HepG2 (cell line): ENCODE results near the gene CHN1. TPM values are rescaled to one million over a fixed set of nuclear protein-coding genes. Genes with fewer than 3 reads are reported as not detected.

Source experiments
- ATAC-seq: fragments of 200-7000 bp; cut with Tn5 transposase; 3 replicates; pipeline ENCODE4 v1.9.1; 2020; ENCODE audit warnings: mild to moderate bottlenecking, moderate library complexity
- BruUV-seq: library from RNA; stranded (reverse); fragments of 400-500 nt; replicated peaks from 2 replicates; lab custom pipeline; 2021; lab: Mats Ljungman, UMichigan
- CTCF ChIA-PET: fragments of 300-600 bp; formaldehyde crosslinking; extraction: SDS; loops from one replicate; lab custom pipeline; 2021; ENCODE audit warnings: low total read pairs, inconsistent platforms, low intra/inter-chr PET ratio; lab: Yijun Ruan, JAX
- POLR2A ChIA-PET: fragments of 350-600 bp; sonication (Branson Sonifier 250); formaldehyde crosslinking; loops from one replicate; lab custom pipeline; 2020; ENCODE audit warnings: antibody characterized with exemption, inconsistent platforms; lab: Yijun Ruan, JAX
- DNase-seq: peaks from one replicate; pipeline ENCODE4 v3.0.0-alpha.2; 2015; ENCODE audit warnings: low spot score
- FAIRE-seq: peaks from 3 replicates; lab custom pipeline; 2011; peaks lifted over from hg19 to GRCh38; lab: Jason Lieb, UNC
- H2AFZ ChIP-seq: one replicate; pipeline ENCODE4 v1.6.1; 2011; ENCODE audit warnings: low read length, inconsistent platforms
- H3K27ac ChIP-seq: fragments of 300-600 bp; 3 replicates; pipeline ENCODE4 v1.8.0; 2011; ENCODE audit warnings: mixed run types, mild to moderate bottlenecking, mixed read lengths, low read length, inconsistent platforms; ENCODE audit not compliant: insufficient read depth; ENCODE audit errors: extremely low read length
- H3K27me3 ChIP-seq, 2 experiments: fragments of 200-600 bp in 1 of 2; 2 replicates in 1 of 2; 3 replicates in 1 of 2; pipeline versions ENCODE4 v1.6.0 to v1.8.0; 2011; ENCODE audit warnings: low read length in 2 of 2, mild to moderate bottlenecking in 2 of 2, moderate library complexity in 2 of 2, inconsistent platforms in 1 of 2; ENCODE audit not compliant: insufficient read depth in 2 of 2, control insufficient read depth in 1 of 2
- H3K36me3 ChIP-seq, 2 experiments: fragments of 200-600 bp in 1 of 2; replicated peaks in 1 of 2; 2 replicates in 1 of 2; 3 replicates in 1 of 2; pipeline versions ENCODE4 v1.5.1 to v1.8.0; 2011; ENCODE audit warnings: low read length in 2 of 2, inconsistent platforms in 1 of 2; ENCODE audit not compliant: insufficient read depth in 2 of 2, control insufficient read depth in 1 of 2
- H3K4me1 ChIP-seq: 2 replicates; pipeline ENCODE4 v1.5.1; 2012; ENCODE audit warnings: low read length, inconsistent platforms; ENCODE audit not compliant: insufficient read depth
- H3K4me2 ChIP-seq: 2 replicates; pipeline ENCODE4 v1.6.0; 2011; ENCODE audit warnings: low read depth, low read length, inconsistent platforms
- H3K4me3 ChIP-seq, 3 experiments: fragments of 200-600 bp in 1 of 3; sonication (generic), shearing (Covaris generic) in 1 of 3; replicated peaks in 1 of 3; 2 replicates each; pipeline ENCODE4 v1.5.1; 2011 to 2016; ENCODE audit warnings: low read length in 3 of 3, inconsistent platforms in 2 of 3, low read depth in 2 of 3, mild to moderate bottlenecking in 2 of 3, control low read depth in 1 of 3, mixed read lengths in 1 of 3; ENCODE audit not compliant: insufficient read depth in 1 of 3
- H3K79me2 ChIP-seq: one replicate; pipeline ENCODE4 v1.6.1; 2011; ENCODE audit warnings: low read length, inconsistent platforms; ENCODE audit not compliant: insufficient read depth
- H3K9ac ChIP-seq: 2 replicates; pipeline ENCODE4 v1.6.0; 2011; ENCODE audit warnings: mild to moderate bottlenecking, low read depth, low read length, inconsistent platforms; ENCODE audit not compliant: insufficient read depth
- H3K9me3 ChIP-seq: 2 replicates; pipeline ENCODE4 v1.5.1; 2012; ENCODE audit warnings: mild to moderate bottlenecking, low read length
- H4K20me1 ChIP-seq: 2 replicates; pipeline ENCODE4 v1.6.0; 2011; ENCODE audit warnings: inconsistent platforms, mild to moderate bottlenecking, low read length, moderate library complexity; ENCODE audit not compliant: insufficient read depth
- CENPT ChIP-seq: sonication (generic); formaldehyde crosslinking; IDR thresholded peaks from 2 replicates; pipeline ENCODE4 v1.8.0; 2022; ENCODE audit warnings: low read depth, mild to moderate bottlenecking, moderate library complexity, missing genetic modification reagents
- DMAP1 ChIP-seq: IDR thresholded peaks from 2 replicates; pipeline ENCODE4 v1.6.1; 2016
- GATAD2A ChIP-seq: IDR thresholded peaks from 2 replicates; pipeline ENCODE4 v1.6.1; 2016
- IRX3 ChIP-seq: sonication (generic); formaldehyde crosslinking; IDR thresholded peaks from 2 replicates; pipeline ENCODE4 v1.8.1; 2023; ENCODE audit warnings: mild to moderate bottlenecking, low read depth, missing genetic modification reagents, borderline replicate concordance
- NCOR1 ChIP-seq: fragments of 200-600 bp; sonication (generic); IDR thresholded peaks from 2 replicates; pipeline ENCODE4 v1.7.0; 2017; ENCODE audit warnings: antibody characterized with exemption, low read length, borderline replicate concordance
- POLR2A ChIP-seq, 2 experiments: IDR thresholded peaks; 2 replicates each; pipeline ENCODE4 v1.6.1; 2011; ENCODE audit warnings: low read depth in 2 of 2, low read length in 2 of 2, mild to moderate bottlenecking in 1 of 2, moderate library complexity in 1 of 2; ENCODE audit not compliant: insufficient read depth in 1 of 2
- RCOR2 ChIP-seq: IDR thresholded peaks from 2 replicates; pipeline ENCODE4 v1.6.1; 2016; ENCODE audit warnings: missing biosample characterization, missing genetic modification reagents
- RELA ChIP-seq: sonication (generic); formaldehyde crosslinking; IDR thresholded peaks from 2 replicates; pipeline ENCODE4 v1.4.0; 2020; ENCODE audit warnings: missing genetic modification reagents
- ZBTB2 ChIP-seq: sonication (generic); formaldehyde crosslinking; IDR thresholded peaks from 2 replicates; pipeline ENCODE4 v1.8.0; 2022; ENCODE audit warnings: low read depth, missing genetic modification reagents
- ZBTB46 ChIP-seq: sonication (generic); formaldehyde crosslinking; IDR thresholded peaks from 2 replicates; pipeline ENCODE4 v1.4.0; 2020; ENCODE audit warnings: mild to moderate bottlenecking, missing genetic modification reagents, borderline replicate concordance
- ZHX1 ChIP-seq: sonication (generic); formaldehyde crosslinking; IDR thresholded peaks from 2 replicates; pipeline ENCODE4 v1.8.1; 2022; ENCODE audit warnings: low read depth, mild to moderate bottlenecking, missing genetic modification reagents
- ZNF224 ChIP-seq: sonication (generic); formaldehyde crosslinking; IDR thresholded peaks from 2 replicates; pipeline ENCODE4 v1.5.0; 2020; ENCODE audit warnings: mild to moderate bottlenecking, missing genetic modification reagents
- ZNF234 ChIP-seq: sonication (generic); formaldehyde crosslinking; conservative IDR thresholded peaks from 2 replicates; pipeline ENCODE4 v1.5.1; 2020; ENCODE audit warnings: mild to moderate bottlenecking, missing genetic modification reagents
- ZNF333 ChIP-seq: sonication (generic); formaldehyde crosslinking; IDR thresholded peaks from 2 replicates; pipeline ENCODE4 v1.4.0; 2020; ENCODE audit warnings: mild to moderate bottlenecking, missing genetic modification reagents, borderline replicate concordance
- ZNF451 ChIP-seq: sonication (generic); formaldehyde crosslinking; IDR thresholded peaks from 2 replicates; pipeline ENCODE4 v1.5.0; 2020; ENCODE audit warnings: mild to moderate bottlenecking, missing genetic modification reagents
- ZNF589 ChIP-seq: sonication (generic); formaldehyde crosslinking; conservative IDR thresholded peaks from 2 replicates; pipeline ENCODE4 v1.8.0; 2022; ENCODE audit warnings: mild to moderate bottlenecking, moderate library complexity, missing genetic modification reagents
- ZNF607 ChIP-seq: sonication (generic); formaldehyde crosslinking; IDR thresholded peaks from 2 replicates; pipeline ENCODE4 v1.5.1; 2020; ENCODE audit warnings: missing genetic modification reagents, mild to moderate bottlenecking, borderline replicate concordance
- ZNF704 ChIP-seq: sonication (generic); formaldehyde crosslinking; IDR thresholded peaks from 2 replicates; pipeline ENCODE4 v1.8.1; 2023; ENCODE audit warnings: mild to moderate bottlenecking, inconsistent platforms, moderate library complexity, missing genetic modification reagents, borderline replicate concordance
- WGBS: methylation state at CpG from one replicate; pipeline ENCODE4 v1.1.6; 2017; ENCODE audit warnings: low lambda C conversion rate; 5-methylcytosine and 5-hydroxymethylcytosine counted together
- in situ Hi-C: cut with HindIII; loops from 2 replicates; pipeline ENCODE4 v1.10.0; 2017; ENCODE audit warnings: low pct_unique_long_range_greater_than_20kb; ENCODE audit not compliant: extremely low pct_ligation_motif_present
- intact Hi-C: fragments of 100-400 bp; cut with micrococcal nuclease; formaldehyde crosslinking; loops from one replicate; pipeline ENCODE4 v1.10.0; 2022; ENCODE audit not compliant: unreplicated experiment
- polyA plus RNA-seq, 8 experiments: library from polyadenylated mRNA; depleted of rRNA in 3 of 8; stranded (reverse) in 7 of 8; unstranded in 1 of 8; fragments of >200 nt; fragmentation: Illumina TruSeq in 4 of 8; extraction: Trizol in 4 of 8; gene quantifications; 2 replicates each; pipeline versions ENCODE4 v1.2.1 to v1.2.3, GENCODE V29; 2011 to 2016; ENCODE audit warnings: low read depth in 4 of 8, missing spikeins in 1 of 8, mixed read lengths in 1 of 8; ENCODE audit not compliant: insufficient read depth in 1 of 8
- total RNA-seq, 5 experiments: library from RNA; depleted of rRNA; stranded (reverse); fragments of >200 nt; fragmentation: Illumina TruSeq; extraction: Trizol; gene quantifications; 2 replicates each; pipeline ENCODE4 v1.2.3, GENCODE V29; 2016; ENCODE audit warnings: low read depth in 1 of 5

Gene CHN1
- total and polyA plus RNA-seq, 2 of the 13 experiments (the other 11 are each of a cell fraction or from before 2014, with no cell fraction given): 2.8 to 3.5 TPM

- ChIA-PET CTCF (no interaction called here), POLR2A (no interaction called here)
- TF ChIP-seq ZNF234 (no peak), ZNF607 (CRISPR knock-in tag) (no peak), DMAP1 (CRISPR knock-in tag) (no peak), POLR2A (IDR thresholded peaks at IDR 0.05; ENCODE audit: insufficient read depth in 1 of 2, low read depth in 2 of 2, low read length in 2 of 2) (no peak), CENPT (CRISPR knock-in tag) (no peak), ZNF333 (CRISPR knock-in tag) (no peak), ZNF224 (CRISPR knock-in tag) (no peak), IRX3 (CRISPR knock-in tag) (no peak), ZBTB2 (CRISPR knock-in tag) (no peak), GATAD2A (CRISPR knock-in tag) (no peak), ZNF704 (CRISPR knock-in tag) (no peak), ZHX1 (no peak), RCOR2 (CRISPR knock-in tag) (no peak), NCOR1 (no peak), ZNF451 (no peak), ZBTB46 (CRISPR knock-in tag) (no peak), ZNF589 (CRISPR knock-in tag) (no peak), RELA (no peak)
- H2AFZ ChIP-seq: no peak overlapping the region
- H4K20me1 ChIP-seq: no peaks in the 10 kb centered on the region
- no peaks in the 10 kb centered on the region for H3K36me3 ChIP-seq
- in situ Hi-C loops: no loop called here
- H3K27ac ChIP-seq: no peak overlapping the region
- H3K4me3 ChIP-seq: no peak overlapping the region
- no peaks in the 10 kb centered on the region; a peak in 1 of 5 replicates for H3K27me3 ChIP-seq
- no peaks in the 10 kb centered on the region for H3K79me2 ChIP-seq
- peaks cover 14% of the 10 kb centered on the region; the same call in 1 of the 2 replicates for H3K4me1 ChIP-seq
- no peak for DNase-seq
- WGBS: 6% methylated on average over 3 of the region's 3 CpGs
- H3K9me3 ChIP-seq: peaks cover 4% of the 10 kb centered on the region; the same call in 1 of the 2 replicates
- H3K4me2 ChIP-seq: no peak overlapping the region
- intact Hi-C loops: no loop called here
- no peak overlapping the region for H3K9ac ChIP-seq
- BruUV-seq: no TSS peak
- no peak for ATAC-seq
- no peak for FAIRE-seq
Observed at GRCh38 chr2:175015340-175015739, 10.2 kb upstream of the CHN1 start.
